ENCODE results near the gene PCBP3.
"Not testable (repeated sequence)": the region's sequence is repeated elsewhere in the genome, so short reads cannot be mapped to it uniquely, and the experiment has no call there.

PCBP3 gene

DNA sequence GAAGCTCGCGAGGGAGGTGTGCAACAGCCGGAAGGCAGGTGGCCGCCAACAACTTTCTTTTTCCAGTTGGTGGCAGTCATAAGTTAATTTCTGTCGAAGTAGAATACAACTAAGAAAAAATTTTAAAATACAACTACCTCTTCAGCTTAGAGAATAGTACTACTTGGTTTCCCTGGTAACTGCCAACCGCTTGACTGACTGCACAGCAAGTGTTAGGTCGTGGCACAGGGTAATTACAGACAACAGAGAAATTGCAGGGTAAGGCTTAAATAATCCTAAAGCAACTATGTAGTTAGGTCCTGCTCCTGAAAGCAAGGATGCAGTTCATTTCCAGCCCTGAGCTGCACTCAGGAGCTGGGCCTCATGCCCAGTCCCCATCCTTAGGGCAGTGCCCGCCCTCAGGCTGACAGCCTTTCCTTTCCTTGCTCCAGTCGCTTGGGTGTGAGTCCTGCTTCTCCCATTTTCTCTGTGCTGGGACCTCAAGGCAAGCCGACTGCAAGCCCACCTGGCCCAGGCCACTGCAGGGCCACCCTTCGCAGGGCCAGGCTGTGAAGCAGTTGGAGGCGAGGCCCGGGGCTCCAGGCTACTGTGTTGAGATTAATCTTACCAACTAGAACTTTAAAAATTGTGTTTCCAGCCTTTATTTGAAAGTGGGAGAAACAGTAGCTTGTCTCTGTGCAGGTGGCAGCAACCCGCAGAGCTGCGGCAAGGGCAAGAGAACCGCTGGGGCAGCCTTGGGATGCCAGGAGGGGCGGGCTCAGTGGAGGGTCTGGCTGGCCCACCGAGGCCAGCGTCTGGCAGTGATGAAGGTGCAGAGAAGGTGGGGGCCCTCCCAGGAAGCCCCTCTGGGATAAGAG is 148.3 kb downstream of the PCBP3 start:
- no peak for DNase-seq

GRCh38 chr21:45792682-45793383 is 149.3 kb downstream of the PCBP3 start:
- DNase-seq: no peak

DNA sequence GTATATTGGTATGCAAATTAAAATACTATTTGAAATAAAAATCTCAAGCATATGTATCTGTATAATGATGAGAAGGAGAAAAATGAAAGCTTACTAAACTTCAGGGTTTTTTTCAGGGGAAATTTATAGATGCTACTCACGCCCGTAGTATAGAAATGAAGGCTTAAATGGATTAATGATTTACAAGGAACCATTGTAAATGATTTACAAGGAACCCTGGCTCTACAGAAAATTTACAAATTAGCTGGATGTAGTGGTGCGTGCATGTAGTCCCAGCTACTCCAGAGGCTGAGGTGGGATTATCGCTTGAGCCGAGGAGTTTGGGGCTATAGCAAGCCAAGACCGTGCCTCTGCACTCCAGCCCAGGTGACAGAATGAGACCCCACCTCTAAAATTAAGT is 150.5 kb downstream of the PCBP3 start:
- DNase-seq: no peak

DNA sequence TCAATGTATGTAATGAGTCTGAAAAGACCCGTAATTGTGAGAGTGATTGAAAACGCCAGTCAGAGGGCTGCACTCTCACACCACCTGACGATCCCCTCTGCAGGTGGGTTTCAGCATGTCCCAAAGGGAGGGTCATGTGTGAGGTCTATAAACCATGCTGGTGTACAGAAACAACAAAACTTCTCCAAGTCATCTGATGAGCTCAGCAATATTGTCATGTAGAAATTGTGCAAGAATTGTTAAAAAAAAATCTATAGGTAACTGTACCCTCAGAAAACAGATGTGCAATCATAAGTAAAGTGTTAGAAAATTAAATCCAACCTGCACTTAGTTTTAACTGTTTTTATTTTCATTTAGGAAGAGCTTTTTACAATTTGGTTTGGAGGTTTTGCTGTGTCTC is 152.5 kb downstream of the PCBP3 start:
- DNase-seq: no peak

DNA sequence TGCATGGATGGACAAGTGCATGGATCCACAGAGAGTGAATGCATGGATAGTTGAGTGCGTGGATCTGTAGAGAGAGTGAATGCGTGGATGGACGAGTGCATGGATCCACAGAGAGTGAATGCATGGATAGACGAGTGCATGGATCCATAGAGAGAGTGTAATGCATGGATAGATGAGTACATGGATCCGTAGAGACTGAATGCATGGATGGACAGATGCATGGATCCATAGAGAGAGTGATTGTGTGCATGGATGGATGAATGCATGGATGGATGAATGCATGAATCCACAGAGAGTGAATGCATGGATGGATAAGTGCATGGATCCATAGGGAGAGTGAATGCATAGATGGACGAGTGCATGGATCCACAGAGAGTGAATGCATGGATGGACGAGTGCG is 153.8 kb downstream of the PCBP3 start:
- DNase-seq: no peak

DNA sequence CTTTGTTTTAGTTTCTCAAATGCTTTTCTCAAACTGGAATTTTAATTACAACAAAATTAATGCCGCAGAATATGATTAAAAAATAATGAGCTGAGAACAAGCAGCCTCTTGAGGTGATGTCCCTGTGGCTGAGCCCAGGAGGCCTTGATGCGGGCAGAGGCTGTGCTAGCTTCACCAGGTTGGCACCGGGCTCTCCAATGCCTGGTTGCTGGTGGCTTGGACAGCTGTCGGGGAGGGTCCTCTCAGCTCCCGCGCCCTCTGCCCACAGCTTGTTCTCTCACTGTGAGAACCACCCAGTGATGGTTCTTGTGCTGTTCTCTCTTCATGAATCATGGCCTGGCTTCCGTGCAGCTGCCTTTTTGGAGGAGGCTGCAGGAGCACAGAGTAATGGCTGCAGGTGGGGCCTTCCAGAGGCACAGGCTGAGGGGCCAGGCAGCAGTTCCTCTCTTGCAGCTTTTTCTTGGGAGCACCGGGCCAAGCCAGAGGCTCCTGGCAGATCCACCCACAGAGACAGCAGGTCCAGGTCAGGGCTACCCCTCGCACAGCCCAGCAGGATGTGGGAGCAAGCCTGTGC is 156.3 kb downstream of the PCBP3 start:
- no peak for DNase-seq

DNA sequence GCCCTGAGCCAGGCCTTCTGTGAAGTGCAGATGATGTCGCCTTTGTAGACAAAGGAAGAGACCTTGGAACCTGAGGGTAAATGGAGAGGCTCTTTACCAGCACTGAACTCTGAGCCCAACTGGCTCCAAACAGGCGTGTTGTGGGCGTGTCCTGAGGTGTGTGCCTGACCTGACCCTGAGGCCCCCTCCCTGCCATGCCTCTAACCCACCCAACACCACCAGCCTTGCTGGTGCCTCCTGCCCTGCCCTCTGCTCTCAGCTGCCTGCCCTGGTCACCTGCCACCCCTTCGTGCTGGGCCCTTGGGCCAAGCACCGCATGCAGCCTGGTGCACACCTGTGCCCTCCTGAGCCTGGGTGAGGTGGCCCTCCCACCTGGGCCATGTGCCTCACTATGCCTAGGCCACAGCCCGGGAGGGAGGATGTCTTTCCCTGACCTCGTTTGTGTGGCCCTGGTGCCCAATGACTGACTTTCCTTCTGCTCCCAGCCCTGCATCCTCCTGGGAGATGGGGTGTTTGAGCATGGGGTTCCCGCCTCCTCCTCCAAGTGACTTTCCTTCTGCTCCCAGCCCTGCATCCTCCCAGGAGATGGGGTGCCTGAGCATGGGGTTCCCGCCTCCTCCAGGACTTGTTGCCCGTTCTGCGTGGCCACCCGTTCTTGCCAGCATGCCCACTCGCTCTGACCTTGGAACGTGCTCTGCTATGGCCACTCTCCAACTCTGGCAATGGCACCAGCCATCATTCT is 157.0 kb downstream of the PCBP3 start:
- no peak for DNase-seq

DNA sequence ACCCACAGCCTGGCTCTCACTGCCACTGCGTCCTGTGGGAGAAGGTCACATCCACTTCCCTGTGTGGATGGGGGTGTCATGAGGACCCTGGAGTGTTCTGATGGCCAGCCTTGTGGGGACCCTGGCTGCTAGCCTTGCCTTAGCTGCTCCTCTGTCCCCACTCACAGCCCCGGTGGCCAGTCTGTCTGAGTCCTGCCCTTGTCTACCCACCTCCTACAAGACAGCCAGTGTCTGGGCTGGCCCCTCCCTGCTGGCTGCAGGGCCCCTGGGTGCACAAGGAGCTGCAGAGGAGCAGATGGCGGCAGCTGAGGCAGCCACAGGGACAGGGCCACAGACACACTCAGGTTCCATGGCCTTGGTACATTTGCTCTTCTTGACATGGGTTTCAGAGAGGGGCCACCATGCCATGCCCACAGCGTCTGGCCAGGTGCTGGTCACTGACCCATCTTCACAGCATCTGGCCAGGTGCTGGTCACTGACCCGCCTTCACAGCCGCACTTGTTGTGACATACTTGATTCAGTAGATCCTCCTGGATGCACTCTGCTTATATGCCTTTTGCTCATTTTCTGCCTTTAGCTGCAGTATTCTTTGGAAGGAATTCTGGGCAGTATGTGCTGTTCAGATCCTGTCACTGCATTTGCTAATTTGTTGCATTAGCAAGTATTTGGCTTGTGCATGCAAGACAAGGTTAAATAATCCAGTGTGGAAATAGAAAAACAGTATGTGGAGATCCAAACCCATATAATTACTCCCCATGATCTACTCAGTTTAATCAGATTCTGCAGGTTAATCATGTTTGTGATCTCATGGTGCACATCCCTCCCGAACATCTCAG is 157.8 kb downstream of the PCBP3 start:
- no peak for DNase-seq

GRCh38 chr21:45801989-45802388 is 158.5 kb downstream of the PCBP3 start:
- no peak for DNase-seq

DNA sequence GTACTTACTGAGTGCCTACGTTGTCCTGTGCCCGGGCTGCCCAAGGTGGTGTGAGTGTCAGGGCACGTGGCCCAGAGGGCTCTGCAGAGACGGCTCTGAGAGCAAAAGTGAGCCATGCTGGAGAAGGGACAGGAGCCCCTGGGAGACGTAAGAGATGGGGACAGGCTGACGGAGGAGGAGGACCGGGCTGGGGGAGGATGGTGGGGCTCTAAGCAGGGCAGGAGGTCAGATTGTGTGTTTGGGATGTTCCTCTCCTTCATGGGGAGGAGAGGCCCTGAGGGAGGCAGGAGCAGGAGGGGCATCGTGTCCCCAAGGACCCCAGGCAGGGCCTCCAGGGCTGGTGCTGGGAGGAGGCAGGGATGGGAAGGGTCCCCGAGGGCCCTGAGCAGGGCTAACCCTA is 158.9 kb downstream of the PCBP3 start:
- no peak for DNase-seq

- DNase-seq: no peak
These were observed 159.6 kb downstream of the PCBP3 start for GRCh38 chr21:45802956-45803617.

DNA sequence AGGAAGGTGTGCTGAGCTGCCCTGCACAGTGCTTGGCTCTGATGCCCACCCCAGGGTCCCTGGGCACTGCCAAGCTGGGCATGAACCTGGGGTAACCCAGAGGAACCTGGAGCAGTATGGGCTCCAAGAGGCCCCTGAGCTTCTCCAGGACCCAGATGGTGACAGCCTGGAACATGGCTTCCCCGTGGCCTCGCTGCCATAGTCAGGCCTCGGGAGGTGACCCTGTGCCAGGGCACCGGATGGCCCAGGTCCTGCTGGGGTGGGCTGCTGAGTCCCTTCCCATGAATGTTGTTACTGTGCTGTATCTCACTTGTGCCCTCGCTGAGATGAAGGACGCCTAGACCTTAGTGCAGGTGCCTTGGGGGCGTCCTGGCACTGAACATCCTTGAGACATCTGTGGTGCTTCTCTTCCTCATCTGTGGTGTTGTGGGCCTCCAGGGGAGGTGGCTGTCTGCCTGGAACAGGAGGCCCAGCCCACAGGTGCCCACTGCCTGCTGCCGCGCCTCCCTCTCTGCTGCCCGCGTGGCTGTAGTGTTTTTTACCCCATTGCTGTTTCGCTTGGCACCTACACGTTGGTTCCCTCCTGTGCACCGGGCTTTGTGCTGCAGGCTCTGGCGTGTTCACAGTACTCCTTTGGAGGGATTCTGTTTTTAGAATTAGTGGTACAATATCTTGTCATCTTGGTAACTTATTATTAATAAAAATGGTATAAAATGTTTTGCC is 160.3 kb downstream of the PCBP3 start:
- no peak for DNase-seq

DNA sequence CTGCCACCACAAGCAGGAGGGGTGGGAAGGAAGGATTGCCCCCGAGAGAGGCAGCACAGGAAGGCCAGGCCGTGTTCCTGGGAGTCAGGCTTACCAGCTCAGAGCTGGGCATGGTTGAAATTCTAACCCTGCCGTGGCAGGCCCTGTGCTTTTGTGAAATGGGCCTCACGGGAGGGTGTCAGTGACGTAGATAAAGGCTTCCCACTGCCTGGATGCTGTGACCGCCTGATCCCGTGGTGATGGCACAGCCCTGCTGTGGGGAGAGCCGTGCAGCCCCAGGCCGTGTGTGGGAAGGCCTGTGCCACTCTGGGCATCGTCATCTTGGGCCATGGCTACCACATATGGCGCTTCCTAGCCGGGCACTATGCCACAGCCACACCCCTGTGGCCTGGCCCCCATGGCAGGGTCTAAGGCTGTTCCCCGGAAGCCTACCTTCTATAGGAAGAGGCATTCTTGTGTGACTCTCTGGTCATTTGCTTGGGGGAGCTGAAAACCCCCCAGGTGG is 161.3 kb downstream of the PCBP3 start:
- DNase-seq: no peak

GRCh38 chr21:45805321-45805720 is 161.8 kb downstream of the PCBP3 start:
- no peak for DNase-seq

- no peak for DNase-seq
These were observed 162.5 kb downstream of the PCBP3 start for GRCh38 chr21:45806042-45806441.

DNA sequence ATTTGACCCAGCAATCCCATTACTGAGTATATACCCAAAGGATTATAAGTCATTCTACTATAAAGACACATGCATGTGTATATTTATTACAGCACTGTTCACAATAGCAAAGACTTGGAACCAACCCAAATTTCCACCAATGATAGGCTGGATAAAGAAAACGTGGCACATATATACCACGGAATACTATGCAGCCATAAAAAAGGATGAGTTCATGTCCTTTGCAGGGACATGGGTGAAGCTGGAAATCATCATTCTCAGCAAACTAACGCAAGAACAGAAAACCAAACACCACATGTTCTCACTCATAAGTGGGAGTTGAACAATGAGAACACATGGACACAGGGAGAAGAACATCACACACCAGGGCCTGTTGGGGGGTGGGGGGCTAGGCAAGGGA is 165.1 kb downstream of the PCBP3 start:
- not testable (repeated sequence) for DNase-seq

DNA sequence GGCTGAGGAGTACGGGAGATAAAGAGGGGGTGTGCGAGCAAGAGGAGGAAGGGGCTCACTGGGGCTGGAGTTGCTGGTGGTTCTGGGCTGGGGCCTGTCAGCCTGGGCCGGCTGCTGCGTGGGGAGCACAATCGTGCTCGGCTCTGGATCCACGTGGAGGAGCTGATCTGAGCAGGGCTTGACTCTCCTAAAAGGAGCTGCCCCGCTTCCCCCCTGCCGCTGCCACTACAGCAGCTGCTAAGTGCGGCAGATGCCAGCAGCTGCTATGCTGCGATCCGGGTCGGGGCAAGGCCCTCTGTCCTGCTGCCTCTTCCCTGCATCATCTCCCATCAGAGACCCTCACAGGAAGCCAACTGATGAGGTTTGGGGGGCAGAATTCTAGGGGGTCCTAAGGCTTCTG is 165.9 kb downstream of the PCBP3 start:
- no peak for DNase-seq

DNA sequence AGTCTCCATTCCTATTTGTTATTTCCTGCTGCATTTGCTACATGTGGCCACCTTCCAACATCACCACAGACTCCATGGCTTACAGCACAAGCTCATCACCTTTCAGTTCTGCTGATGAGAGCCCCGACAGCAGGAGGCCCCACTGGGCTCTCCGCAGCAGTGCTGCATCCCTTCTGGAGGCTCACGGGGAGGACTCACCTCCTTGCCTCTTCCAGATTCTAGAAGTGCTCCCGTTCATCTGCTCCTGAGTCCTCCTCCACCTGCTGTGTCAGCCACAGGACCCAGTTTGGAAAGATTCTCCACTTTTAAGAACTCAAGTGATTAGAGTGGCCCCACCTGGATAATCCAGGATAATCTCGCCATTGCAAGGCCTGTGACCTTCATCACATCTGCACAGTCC is 167.6 kb downstream of the PCBP3 start:
- DNase-seq: no peak

GRCh38 chr21:45814210-45814940 is 170.8 kb downstream of the PCBP3 start:
- peak; percentile 12 for DNase-seq

DNA sequence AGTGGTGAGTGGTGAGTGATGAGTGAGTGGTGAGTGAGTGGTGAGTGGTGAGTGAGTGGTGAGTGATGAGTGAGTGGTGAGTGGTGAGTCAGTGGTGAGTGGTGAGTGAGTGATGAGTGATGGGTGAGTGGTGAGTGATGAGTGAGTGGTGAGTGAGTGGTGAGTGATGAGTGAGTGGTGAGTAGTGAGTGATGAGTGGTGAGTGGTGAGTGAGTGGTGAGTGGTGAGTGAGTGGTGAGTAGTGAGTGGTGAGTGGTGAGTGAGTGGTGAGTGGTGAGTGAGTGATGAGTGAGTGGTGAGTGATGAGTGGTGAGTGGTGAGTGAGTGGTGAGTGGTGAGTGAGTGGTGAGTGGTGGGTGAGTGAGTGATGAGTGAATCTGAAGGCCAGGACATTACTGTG is 172.3 kb downstream of the PCBP3 start:
- DNase-seq: not testable (repeated sequence)

Data from activated naive CD4-positive, alpha-beta T cell treated with anti-CD3 and anti-CD28 coated beads, Interleukin-2, amount 50 U/mL, for 16 hours (primary cell).